Sigmoid colon (tissue), 7 donors: ENCODE measurements around the gene PDE7B. TPM values are rescaled to one million over a fixed set of nuclear protein-coding genes. Genes with fewer than 3 reads are reported as not detected.

Experiments
- DNase-seq: peaks from one replicate; pipeline ENCODE4 v3.0.0-alpha.2; 2019
- H3K27ac ChIP-seq, 4 donors: fragments of 200-600 bp; sonication (generic); one replicate each; pipeline ENCODE4 v1.5.1; 2016 to 2019; ENCODE audit warnings: mild to moderate bottlenecking in 1 of 4
- H3K27me3 ChIP-seq, 3 donors: fragments of 200-600 bp; sonication (generic); one replicate each; pipeline ENCODE4 v1.5.1; 2019; ENCODE audit warnings: mild to moderate bottlenecking in 1 of 3
- H3K36me3 ChIP-seq, 4 donors: fragments of 200-600 bp; sonication (generic); one replicate each; pipeline ENCODE4 v1.5.1; 2016 to 2019
- H3K4me1 ChIP-seq, 4 donors: fragments of 200-600 bp; sonication (generic); one replicate each; pipeline ENCODE4 v1.5.1; 2017 to 2019
- H3K4me3 ChIP-seq, 4 donors: fragments of 200-600 bp; sonication (generic); one replicate each; pipeline ENCODE4 v1.5.1; 2017 to 2019; ENCODE audit warnings: mild to moderate bottlenecking in 2 of 4, moderate library complexity in 1 of 4
- H3K9me3 ChIP-seq, 4 donors: fragments of 200-600 bp in 3 of 4; sonication (generic) in 3 of 4; one replicate each; pipeline versions ENCODE4 v1.5.1 to v1.6.1; 2013 to 2019
- EP300 ChIP-seq, 4 donors: sonication (generic); formaldehyde crosslinking; IDR thresholded peaks; one replicate each; pipeline ENCODE4 v1.6.1; 2017; ENCODE audit warnings: antibody characterized with exemption in 4 of 4
- POLR2A ChIP-seq, 2 donors: fragments of 450-650 bp; IDR thresholded peaks; one replicate each; pipeline ENCODE4 v1.6.1; 2016; ENCODE audit warnings: antibody characterized with exemption in 2 of 2, mild to moderate bottlenecking in 2 of 2, moderate library complexity in 2 of 2
- POLR2AphosphoS5 ChIP-seq, 4 donors: sonication (generic); formaldehyde crosslinking; IDR thresholded peaks; one replicate each; pipeline ENCODE4 v1.6.1; 2017; ENCODE audit warnings: antibody characterized with exemption in 4 of 4
- WGBS, 2 donors: extraction: QIAGEN DNeasy Blood & Tissue Kit; methylation state at CpG; one replicate each; pipeline ENCODE4 v1.1.7; 2013; 5-methylcytosine and 5-hydroxymethylcytosine counted together
- intact Hi-C: fragments of 100-400 bp; cut with DNase I; formaldehyde crosslinking; loops from one replicate; pipeline ENCODE4 v1.15.1; 2023
- polyA plus RNA-seq, 3 donors: library from polyadenylated mRNA; stranded (reverse); fragments of 200-250 nt; gene quantifications; one replicate each; pipeline ENCODE4 v1.2.3, GENCODE V29; 2013
- total RNA-seq, 4 donors: library from RNA; depleted of rRNA; stranded (reverse); fragments of >200 nt; gene quantifications; one replicate each; pipeline ENCODE4 v1.1.0, GENCODE V29; 2016
- TF ChIP-seq, protein P1 (sequence below), 4 experiments: fragments of 450-650 bp in 3 of 4; fragments of 200-600 bp in 1 of 4; IDR thresholded peaks; one replicate each; pipeline ENCODE4 v1.5.1; 2016 to 2019; ENCODE audit warnings: antibody characterized with exemption in 4 of 4, mild to moderate bottlenecking in 3 of 4, moderate library complexity in 2 of 4
- donor health status: healthy with polysubstance abuse.
- donor health status: Bipolar disorder and iron deficiency.
- donor health status: healthy.

PDE7B gene
- total and polyA plus RNA-seq, 7 donors = 1.1 to 10.3 (median 6.3) TPM

DNA sequence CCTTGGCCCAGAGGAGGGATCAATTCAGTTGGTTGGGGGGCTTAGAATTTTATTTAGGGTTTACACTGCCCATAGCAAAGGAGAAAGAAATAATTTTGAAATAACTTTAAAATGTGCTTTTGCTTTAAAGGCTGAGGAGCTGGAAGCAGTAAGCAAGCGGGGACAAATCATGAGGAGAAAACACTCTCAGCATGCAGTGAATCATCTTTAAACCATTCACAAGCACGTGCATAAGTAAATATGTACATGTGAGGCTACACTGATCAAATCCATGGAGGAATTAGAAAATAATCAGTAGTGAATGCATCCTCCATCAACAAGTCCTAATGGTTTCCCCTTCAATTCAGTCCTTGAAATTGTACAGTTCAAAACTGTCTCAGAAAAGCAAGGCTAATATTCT is 217.6 kb downstream of the PDE7B start:
- intact Hi-C loops = no loop called here
- Histone ChIP-seq H3K36me3 (no peaks in the 10 kb centered on the region), H3K9me3 (no peaks in the 10 kb centered on the region), H3K4me3 (no peak overlapping the region), H3K27me3 (no peaks in the 10 kb centered on the region), H3K27ac (peak overlapping the region in 2 of 4 donors; percentile 4 to 13), H3K4me1 (no peaks in the 10 kb centered on the region)
- DNase-seq = no peak
- 54 to 57% methylated on average over 2 of the region's 2 CpGs for WGBS, 2 donors
- TF ChIP-seq POLR2A (IDR thresholded peaks at IDR 0.05) (no peak), EP300 (IDR thresholded peaks at IDR 0.05) (no peak), POLR2AphosphoS5 (IDR thresholded peaks at IDR 0.05) (no peak)
- TF ChIP-seq, protein P1, sequence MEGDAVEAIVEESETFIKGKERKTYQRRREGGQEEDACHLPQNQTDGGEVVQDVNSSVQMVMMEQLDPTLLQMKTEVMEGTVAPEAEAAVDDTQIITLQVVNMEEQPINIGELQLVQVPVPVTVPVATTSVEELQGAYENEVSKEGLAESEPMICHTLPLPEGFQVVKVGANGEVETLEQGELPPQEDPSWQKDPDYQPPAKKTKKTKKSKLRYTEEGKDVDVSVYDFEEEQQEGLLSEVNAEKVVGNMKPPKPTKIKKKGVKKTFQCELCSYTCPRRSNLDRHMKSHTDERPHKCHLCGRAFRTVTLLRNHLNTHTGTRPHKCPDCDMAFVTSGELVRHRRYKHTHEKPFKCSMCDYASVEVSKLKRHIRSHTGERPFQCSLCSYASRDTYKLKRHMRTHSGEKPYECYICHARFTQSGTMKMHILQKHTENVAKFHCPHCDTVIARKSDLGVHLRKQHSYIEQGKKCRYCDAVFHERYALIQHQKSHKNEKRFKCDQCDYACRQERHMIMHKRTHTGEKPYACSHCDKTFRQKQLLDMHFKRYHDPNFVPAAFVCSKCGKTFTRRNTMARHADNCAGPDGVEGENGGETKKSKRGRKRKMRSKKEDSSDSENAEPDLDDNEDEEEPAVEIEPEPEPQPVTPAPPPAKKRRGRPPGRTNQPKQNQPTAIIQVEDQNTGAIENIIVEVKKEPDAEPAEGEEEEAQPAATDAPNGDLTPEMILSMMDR (IDR thresholded peaks at IDR 0.05) = no peak

DNA sequence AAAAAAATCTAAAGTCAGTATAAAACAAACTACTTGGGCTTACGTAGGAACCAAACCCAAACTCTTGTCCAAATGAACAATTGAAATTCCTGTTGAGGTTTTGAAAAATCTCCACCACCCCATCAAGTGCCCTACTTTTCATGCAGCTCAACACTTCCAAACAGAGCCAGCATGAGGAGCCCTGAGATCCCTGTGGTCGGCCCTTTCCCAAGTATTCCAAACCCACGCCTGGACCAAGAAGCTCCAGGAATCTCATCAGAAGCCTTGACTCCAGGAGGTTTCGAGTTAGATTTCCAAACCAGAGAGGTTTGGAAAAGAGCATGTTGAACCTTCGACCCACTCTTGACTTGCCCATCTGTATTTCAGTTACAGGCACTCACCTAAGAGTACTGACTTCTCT is 219.3 kb downstream of the PDE7B start:
- Histone ChIP-seq H3K9me3 (no peaks in the 10 kb centered on the region), H3K4me3 (no peak overlapping the region), H3K27ac (no peak overlapping the region), H3K36me3 (no peaks in the 10 kb centered on the region), H3K4me1 (no peaks in the 10 kb centered on the region), H3K27me3 (no peaks in the 10 kb centered on the region)
- 91 to 94% methylated on average over 5 of the region's 5 CpGs for WGBS, 2 donors
- intact Hi-C loops = no loop called here
- no peak for DNase-seq
- TF ChIP-seq POLR2AphosphoS5 (IDR thresholded peaks at IDR 0.05) (no peak), EP300 (IDR thresholded peaks at IDR 0.05) (no peak), POLR2A (IDR thresholded peaks at IDR 0.05) (no peak)
- TF ChIP-seq, protein P1 (IDR thresholded peaks at IDR 0.05) = no peak

DNA sequence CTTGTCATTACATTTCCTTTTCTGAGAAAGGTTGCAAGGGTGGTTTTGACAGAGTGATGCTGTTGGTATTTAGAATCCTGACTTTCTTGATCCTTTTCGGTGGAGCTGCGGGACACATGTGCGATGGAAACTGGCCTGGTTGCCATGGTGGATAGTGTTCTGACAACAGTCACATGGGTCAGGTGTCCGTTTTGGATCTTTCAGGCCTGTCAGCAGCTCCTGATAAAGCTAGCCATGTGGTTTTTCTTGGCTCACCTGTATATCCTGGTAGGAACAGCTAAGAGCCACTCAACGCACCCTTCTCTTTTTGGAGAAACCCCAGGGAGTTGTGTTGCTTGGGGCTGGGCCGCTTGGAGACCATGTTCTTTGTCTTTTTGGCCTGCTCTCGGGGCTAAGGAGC is 221.2 kb downstream of the PDE7B start:
- H3K9me3 ChIP-seq = no peaks in the 10 kb centered on the region
- no peak overlapping the region for H3K27ac ChIP-seq
- WGBS, 2 donors = 91 to 92% methylated on average over 7 of the region's 7 CpGs
- TF ChIP-seq POLR2AphosphoS5 (IDR thresholded peaks at IDR 0.05) = no peak
- no peak for TF ChIP-seq EP300 (IDR thresholded peaks at IDR 0.05)
- TF ChIP-seq, protein P1 (IDR thresholded peaks at IDR 0.05) = no peak
- H3K4me1 ChIP-seq = no peaks in the 10 kb centered on the region
- H3K4me3 ChIP-seq = no peak overlapping the region
- no peaks in the 10 kb centered on the region for H3K27me3 ChIP-seq
- intact Hi-C loops = no loop called here
- H3K36me3 ChIP-seq = no peaks in the 10 kb centered on the region
- DNase-seq = no peak

DNA sequence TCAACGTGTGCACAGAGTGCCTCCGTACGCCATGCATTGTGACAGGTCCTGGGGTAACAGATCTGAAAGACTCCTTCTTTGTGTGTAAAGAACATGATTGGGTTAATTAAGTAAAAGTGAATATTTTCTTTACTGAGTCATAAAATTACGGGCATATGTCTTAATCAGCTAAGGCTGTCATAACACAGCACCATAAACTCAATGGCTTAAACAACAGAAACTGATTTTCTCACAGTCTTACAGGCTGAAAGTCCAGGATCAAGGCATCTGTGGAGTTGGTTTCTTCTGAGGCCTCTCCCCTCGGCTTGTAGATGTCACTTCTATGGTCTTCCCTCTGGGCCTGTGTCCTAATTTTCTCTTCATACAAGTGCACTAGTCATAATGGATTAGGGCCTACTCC is 221.7 kb downstream of the PDE7B start:
- 70 to 88% methylated on average over 5 of the region's 5 CpGs for WGBS, 2 donors
- no peaks in the 10 kb centered on the region for H3K4me1 ChIP-seq
- no peak for TF ChIP-seq POLR2AphosphoS5 (IDR thresholded peaks at IDR 0.05)
- H3K9me3 ChIP-seq = no peaks in the 10 kb centered on the region
- H3K4me3 ChIP-seq = no peak overlapping the region
- H3K27ac ChIP-seq = no peak overlapping the region
- H3K27me3 ChIP-seq = no peaks in the 10 kb centered on the region
- intact Hi-C loops = no loop called here
- H3K36me3 ChIP-seq = no peaks in the 10 kb centered on the region
- DNase-seq = no peak

DNA sequence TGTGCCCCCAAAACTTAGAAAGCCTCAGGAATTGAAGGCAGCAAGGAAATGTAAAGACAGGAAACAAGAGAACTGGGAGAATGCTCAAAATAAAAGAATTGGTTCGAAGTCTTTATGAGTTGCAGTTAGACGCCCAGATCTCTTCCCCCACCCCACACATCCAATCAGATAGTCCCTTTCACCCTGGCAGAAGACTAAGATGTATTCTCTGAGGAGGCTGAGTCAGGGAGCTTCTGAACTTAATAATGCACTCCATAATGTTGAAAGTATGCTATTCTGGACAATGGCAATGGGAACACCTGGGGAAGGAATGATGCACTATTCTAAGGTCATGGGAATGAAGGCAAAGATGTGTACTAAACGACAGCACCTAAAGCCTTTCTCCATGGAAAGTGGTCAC is 225.0 kb downstream of the PDE7B start:
- 89 to 91% methylated on average over 3 of the region's 3 CpGs for WGBS, 2 donors
- intact Hi-C loops = no loop called here
- no peak for TF ChIP-seq EP300 (IDR thresholded peaks at IDR 0.05)
- TF ChIP-seq, protein P1 (IDR thresholded peaks at IDR 0.05) = no peak
- no peak for TF ChIP-seq POLR2AphosphoS5 (IDR thresholded peaks at IDR 0.05)
- no peak for TF ChIP-seq POLR2A (IDR thresholded peaks at IDR 0.05)
- no peak overlapping the region for H3K4me3 ChIP-seq
- H3K27ac ChIP-seq = no peak overlapping the region
- H3K9me3 ChIP-seq = no peaks in the 10 kb centered on the region
- H3K36me3 ChIP-seq = no peaks in the 10 kb centered on the region
- DNase-seq = no peak
- H3K27me3 ChIP-seq = no peaks in the 10 kb centered on the region
- no peaks in the 10 kb centered on the region for H3K4me1 ChIP-seq
